GM12872 (cell line): ENCODE results near the gene IPO4.

ENCODE experiments used
- TF ChIP-seq, protein P1 (sequence below): IDR thresholded peaks from 3 replicates; pipeline ENCODE4 v1.5.1; 2011; ENCODE audit warnings: low read depth, mild to moderate bottlenecking, low read length, moderate library complexity; ENCODE audit not compliant: insufficient read depth

Gene IPO4, protein sequence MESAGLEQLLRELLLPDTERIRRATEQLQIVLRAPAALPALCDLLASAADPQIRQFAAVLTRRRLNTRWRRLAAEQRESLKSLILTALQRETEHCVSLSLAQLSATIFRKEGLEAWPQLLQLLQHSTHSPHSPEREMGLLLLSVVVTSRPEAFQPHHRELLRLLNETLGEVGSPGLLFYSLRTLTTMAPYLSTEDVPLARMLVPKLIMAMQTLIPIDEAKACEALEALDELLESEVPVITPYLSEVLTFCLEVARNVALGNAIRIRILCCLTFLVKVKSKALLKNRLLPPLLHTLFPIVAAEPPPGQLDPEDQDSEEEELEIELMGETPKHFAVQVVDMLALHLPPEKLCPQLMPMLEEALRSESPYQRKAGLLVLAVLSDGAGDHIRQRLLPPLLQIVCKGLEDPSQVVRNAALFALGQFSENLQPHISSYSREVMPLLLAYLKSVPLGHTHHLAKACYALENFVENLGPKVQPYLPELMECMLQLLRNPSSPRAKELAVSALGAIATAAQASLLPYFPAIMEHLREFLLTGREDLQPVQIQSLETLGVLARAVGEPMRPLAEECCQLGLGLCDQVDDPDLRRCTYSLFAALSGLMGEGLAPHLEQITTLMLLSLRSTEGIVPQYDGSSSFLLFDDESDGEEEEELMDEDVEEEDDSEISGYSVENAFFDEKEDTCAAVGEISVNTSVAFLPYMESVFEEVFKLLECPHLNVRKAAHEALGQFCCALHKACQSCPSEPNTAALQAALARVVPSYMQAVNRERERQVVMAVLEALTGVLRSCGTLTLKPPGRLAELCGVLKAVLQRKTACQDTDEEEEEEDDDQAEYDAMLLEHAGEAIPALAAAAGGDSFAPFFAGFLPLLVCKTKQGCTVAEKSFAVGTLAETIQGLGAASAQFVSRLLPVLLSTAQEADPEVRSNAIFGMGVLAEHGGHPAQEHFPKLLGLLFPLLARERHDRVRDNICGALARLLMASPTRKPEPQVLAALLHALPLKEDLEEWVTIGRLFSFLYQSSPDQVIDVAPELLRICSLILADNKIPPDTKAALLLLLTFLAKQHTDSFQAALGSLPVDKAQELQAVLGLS

DNA sequence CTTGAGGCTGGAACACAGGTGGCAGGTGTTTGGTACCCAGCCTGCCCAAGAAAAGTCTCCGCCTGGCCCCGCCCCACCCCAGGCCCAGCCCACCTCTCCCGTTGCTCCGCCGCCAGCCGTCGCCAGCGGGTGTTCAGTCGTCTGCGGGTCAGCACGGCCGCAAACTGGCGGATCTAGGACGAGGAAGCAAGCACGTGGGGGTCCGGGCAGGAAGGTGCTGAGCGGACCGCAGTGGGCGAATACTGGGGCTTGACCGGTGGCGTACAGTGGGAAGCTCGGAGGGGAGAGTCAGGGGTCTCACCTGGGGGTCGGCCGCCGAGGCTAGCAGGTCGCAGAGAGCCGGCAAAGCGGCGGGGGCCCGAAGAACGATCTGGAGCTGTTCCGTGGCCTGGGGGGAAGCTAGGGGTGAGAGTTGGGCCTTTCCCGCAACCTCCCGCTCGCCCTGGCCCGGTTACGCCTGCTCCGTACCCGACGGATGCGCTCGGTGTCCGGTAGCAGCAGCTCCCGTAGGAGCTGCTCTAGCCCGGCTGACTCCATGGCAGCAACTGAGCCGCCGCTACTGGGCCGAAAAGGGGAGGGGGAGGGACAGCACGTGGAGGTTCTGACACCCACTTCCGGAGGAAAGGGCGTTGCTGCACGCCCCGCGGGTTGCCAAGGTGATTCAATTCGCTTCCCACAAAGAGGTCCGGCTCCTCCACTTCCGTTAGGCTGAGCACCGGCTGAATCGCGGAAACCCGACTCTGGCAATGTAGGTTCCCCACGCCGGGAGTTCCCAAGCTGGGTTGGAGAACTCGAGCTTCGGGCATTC, at the start of gene IPO4:
IPO4 (minus strand) TSS at position 566 of the 808 bp plus-strand sequence; CDS start at position 537, 29 bp downstream.
- TF ChIP-seq, protein P1, sequence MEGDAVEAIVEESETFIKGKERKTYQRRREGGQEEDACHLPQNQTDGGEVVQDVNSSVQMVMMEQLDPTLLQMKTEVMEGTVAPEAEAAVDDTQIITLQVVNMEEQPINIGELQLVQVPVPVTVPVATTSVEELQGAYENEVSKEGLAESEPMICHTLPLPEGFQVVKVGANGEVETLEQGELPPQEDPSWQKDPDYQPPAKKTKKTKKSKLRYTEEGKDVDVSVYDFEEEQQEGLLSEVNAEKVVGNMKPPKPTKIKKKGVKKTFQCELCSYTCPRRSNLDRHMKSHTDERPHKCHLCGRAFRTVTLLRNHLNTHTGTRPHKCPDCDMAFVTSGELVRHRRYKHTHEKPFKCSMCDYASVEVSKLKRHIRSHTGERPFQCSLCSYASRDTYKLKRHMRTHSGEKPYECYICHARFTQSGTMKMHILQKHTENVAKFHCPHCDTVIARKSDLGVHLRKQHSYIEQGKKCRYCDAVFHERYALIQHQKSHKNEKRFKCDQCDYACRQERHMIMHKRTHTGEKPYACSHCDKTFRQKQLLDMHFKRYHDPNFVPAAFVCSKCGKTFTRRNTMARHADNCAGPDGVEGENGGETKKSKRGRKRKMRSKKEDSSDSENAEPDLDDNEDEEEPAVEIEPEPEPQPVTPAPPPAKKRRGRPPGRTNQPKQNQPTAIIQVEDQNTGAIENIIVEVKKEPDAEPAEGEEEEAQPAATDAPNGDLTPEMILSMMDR = no peak

DNA sequence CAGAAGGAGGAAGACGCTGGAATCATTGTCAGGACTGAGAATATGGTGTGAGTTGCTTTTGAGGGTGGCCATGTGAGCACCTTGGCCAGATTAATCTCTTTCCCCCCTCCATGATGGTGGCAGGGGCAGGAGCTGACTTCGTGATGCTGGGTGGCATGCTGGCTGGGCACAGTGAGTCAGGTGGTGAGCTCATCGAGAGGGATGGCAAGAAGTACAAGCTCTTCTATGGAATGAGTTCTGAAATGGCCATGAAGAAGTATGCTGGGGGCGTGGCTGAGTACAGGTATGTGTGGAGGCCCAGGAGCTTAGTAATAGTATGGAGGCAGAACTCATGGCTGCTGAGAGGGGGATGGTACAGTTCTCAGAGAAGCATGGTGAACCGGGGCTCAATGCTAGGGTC, 49.5 kb upstream of the IPO4 start:
- TF ChIP-seq, protein P1 = no peak

DNA sequence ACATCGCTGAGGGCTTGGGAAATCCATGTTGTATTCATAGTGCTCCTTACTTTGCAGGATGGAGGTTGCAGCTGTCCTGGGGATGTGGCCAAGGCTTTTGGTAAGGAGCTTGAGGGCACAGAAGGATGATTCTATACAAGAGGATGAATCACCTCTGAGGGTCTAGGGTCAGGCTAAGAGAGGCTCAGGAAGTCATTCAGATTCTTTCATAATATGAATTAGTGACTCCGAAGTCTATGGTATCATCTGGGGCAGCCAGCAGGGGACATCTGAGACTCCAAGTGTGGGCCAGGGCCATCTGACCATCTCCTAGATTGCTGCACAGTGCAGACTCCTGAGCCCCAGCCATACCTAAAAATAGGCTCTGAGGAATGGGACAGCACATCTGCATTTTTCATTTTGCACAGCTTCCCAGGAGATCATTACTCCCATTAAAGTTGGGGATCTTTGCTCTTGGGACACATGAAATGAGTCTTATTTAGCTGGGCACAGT, 48.9 kb upstream of the IPO4 start:
- TF ChIP-seq, protein P1 = no peak

DNA sequence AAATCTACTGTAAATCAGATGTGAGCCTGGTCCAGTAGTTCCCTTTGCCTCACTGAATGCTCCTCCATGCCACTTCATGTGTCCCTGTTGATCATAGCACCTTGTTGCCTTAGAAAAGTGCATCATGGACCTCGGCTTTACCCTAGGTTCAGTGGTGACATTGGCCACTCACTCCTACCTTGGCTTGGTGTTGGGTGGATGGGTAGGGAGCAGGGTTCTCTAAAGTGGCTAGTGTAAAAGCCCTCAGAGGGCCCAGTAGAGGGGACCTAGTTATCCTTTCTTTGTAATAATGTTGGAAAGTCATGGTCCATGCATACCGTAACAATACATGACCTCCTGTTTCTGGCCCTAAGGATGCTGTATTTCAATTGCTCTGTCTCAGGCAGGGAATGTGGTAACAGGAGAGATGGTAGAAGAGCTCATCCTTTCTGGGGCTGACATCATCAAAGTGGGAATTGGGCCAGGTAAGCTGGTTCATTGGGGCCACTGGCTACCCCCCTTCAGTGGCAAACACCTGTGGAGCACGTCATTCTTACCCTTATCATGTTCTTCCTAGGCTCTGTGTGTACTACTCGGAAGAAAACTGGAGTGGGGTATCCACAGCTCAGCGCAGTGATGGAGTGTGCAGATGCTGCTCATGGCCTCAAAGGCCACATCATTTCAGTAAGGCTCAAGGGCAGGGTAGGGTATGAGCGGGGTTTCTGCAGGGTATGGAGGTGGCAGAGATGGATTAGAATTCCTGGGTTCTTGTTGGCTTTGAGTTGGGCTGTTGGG, 48.3 kb upstream of the IPO4 start:
- TF ChIP-seq, protein P1 = no peak

DNA sequence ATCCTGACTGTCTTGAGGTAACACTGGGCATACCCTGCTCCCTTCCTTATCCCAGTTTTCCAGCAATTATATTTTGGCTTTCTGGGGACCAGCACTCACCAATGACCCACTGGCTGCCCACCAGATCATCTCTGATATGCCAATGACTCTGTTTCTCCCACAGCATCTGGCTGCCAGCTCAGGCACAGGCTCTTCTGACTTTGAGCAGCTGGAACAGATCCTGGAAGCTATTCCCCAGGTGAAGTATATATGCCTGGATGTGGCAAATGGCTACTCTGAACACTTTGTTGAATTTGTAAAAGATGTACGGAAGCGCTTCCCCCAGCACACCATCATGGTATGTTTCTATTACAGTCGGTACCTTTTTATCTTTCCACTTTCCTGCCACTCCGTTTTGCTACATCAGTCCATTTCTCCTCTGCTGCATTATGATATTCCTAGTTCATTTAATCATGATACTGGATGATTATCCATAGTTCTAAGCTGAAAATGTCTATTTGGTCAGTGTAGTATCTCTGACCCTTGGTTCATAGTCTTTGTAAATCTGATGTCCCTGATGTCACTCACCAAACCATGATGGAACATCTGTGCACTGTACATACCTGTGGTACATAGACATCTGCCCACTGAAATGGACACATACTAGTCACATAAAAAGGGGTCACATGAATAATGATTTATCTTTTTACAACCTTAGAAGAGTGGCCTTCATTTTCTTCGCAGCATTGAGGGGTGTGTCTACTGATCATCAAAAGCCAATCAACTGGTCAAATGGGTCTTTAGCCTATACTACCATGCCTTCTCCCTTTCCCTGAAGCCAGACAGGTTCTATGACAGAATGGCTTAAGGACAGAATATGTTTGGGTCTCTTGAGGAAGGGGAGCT, 47.4 kb upstream of the IPO4 start:
- TF ChIP-seq, protein P1 = no peak
